Nephron (organoid): ENCODE data around the gene SLAMF7.

Source experiments
- H3K27ac Mint-ChIP-seq, 3 experiments: 2 replicates each; pipeline ENCODE4 v1.8.0; 2020; ENCODE audit warnings: mixed read lengths in 3 of 3, mild to moderate bottlenecking in 2 of 3, moderate library complexity in 1 of 3
- H3K27me3 Mint-ChIP-seq: 2 replicates; pipeline ENCODE4 v1.8.0; 2021; ENCODE audit warnings: low read depth, mild to moderate bottlenecking, moderate library complexity, mixed read lengths
- H3K36me3 Mint-ChIP-seq: 2 replicates; pipeline ENCODE4 v1.8.0; 2020; ENCODE audit warnings: low read depth, mixed read lengths
- H3K4me1 Mint-ChIP-seq: 2 replicates; pipeline ENCODE4 v1.8.0; 2020; ENCODE audit warnings: mixed read lengths
- H3K4me3 Mint-ChIP-seq, 3 experiments: 2 replicates each; pipeline ENCODE4 v1.8.0; 2020; ENCODE audit warnings: mild to moderate bottlenecking in 3 of 3, mixed read lengths in 3 of 3, moderate library complexity in 2 of 3
- H3K9me3 Mint-ChIP-seq: 2 replicates; pipeline ENCODE4 v1.8.0; 2020; ENCODE audit warnings: mixed read lengths
- CTCF ChIP-seq, 3 experiments: fragments of 200-600 bp; sonication (generic); IDR thresholded peaks; one replicate each; pipeline ENCODE4 v1.5.0; 2021; ENCODE audit warnings: antibody characterized with exemption in 3 of 3; ENCODE audit not compliant: unreplicated experiment in 3 of 3

SLAMF7 gene

GRCh38 chr1:160797861-160798273 lies 58.8 kb downstream of the SLAMF7 start:
- Mint-ChIP-seq H3K9me3 (no peaks in the 10 kb centered on the region), H3K36me3 (no peaks in the 10 kb centered on the region), H3K27ac (no peak overlapping the region), H3K4me1 (no peaks in the 10 kb centered on the region), H3K27me3 (peaks cover 8% of the 10 kb centered on the region), H3K4me3 (no peak overlapping the region)
- TF ChIP-seq CTCF (IDR thresholded peaks at IDR 0.05; ENCODE audit: unreplicated experiment in 3 of 3), result no peak

- TF ChIP-seq CTCF (IDR thresholded peaks at IDR 0.05; ENCODE audit: unreplicated experiment in 3 of 3), result no peak
- H3K27ac Mint-ChIP-seq, result no peak overlapping the region
- no peaks in the 10 kb centered on the region for H3K36me3 Mint-ChIP-seq
- no peak overlapping the region for H3K4me3 Mint-ChIP-seq
- no peaks in the 10 kb centered on the region for H3K4me1 Mint-ChIP-seq
- no peaks in the 10 kb centered on the region for H3K9me3 Mint-ChIP-seq
- peaks cover 8% of the 10 kb centered on the region for H3K27me3 Mint-ChIP-seq
These were observed 59.4 kb downstream of the SLAMF7 start for GRCh38 chr1:160798439-160798838.

GRCh38 chr1:160799641-160800040 lies 60.6 kb downstream of the SLAMF7 start:
- no peak overlapping the region for H3K27ac Mint-ChIP-seq
- no peak overlapping the region for H3K4me3 Mint-ChIP-seq
- no peak for TF ChIP-seq CTCF (IDR thresholded peaks at IDR 0.05; ENCODE audit: unreplicated experiment in 3 of 3)
- H3K36me3 Mint-ChIP-seq, result no peaks in the 10 kb centered on the region
- H3K4me1 Mint-ChIP-seq, result no peaks in the 10 kb centered on the region
- H3K9me3 Mint-ChIP-seq, result peaks cover 5% of the 10 kb centered on the region
- H3K27me3 Mint-ChIP-seq, result peaks cover 3% of the 10 kb centered on the region

GRCh38 chr1:160800142-160800541 lies 61.1 kb downstream of the SLAMF7 start:
- Mint-ChIP-seq H3K27ac (no peak overlapping the region), H3K4me3 (no peak overlapping the region)

GRCh38 chr1:160800645-160801408 lies 61.8 kb downstream of the SLAMF7 start:
- Mint-ChIP-seq H3K4me1 (no peaks in the 10 kb centered on the region), H3K36me3 (no peaks in the 10 kb centered on the region), H3K27ac (no peak overlapping the region), H3K27me3 (no peaks in the 10 kb centered on the region), H3K9me3 (peaks cover 8% of the 10 kb centered on the region), H3K4me3 (no peak overlapping the region)
- no peak for TF ChIP-seq CTCF (IDR thresholded peaks at IDR 0.05; ENCODE audit: unreplicated experiment in 3 of 3)

More at GRCh38 chr1:160800142-160800541, 61.1 kb downstream of the SLAMF7 start:
- Mint-ChIP-seq H3K4me1 (no peaks in the 10 kb centered on the region), H3K27me3 (peaks cover 3% of the 10 kb centered on the region), H3K9me3 (peaks cover 5% of the 10 kb centered on the region), H3K36me3 (no peaks in the 10 kb centered on the region)
- TF ChIP-seq CTCF (IDR thresholded peaks at IDR 0.05; ENCODE audit: unreplicated experiment in 3 of 3), result no peak
